PC-3 (cell line): Measurements from ENCODE around the gene KCNIP4. TPM values are rescaled to one million over a fixed set of nuclear protein-coding genes. Genes with fewer than 3 reads are reported as not detected.

Source experiments
- ATAC-seq: fragments of 200-7000 bp; cut with Tn5 transposase; 2 replicates; pipeline ENCODE4 v1.9.1; 2020; ENCODE audit warnings: mild to moderate bottlenecking, moderate library complexity
- BruUV-seq: library from RNA; stranded (reverse); fragments of 400-500 nt; replicated peaks from 2 replicates; lab custom pipeline; 2021; lab: Mats Ljungman, UMichigan
- CTCF ChIA-PET: fragments of 300-600 bp; sonication (Branson Sonifier 250); formaldehyde crosslinking; loops from one replicate; lab custom pipeline; 2022; ENCODE audit warnings: antibody characterized with exemption; lab: Charles Lee
- POLR2A ChIA-PET: fragments of 300-600 bp; sonication (Branson Sonifier 250); formaldehyde crosslinking; loops from one replicate; lab custom pipeline; 2022; ENCODE audit warnings: antibody characterized with exemption; ENCODE audit not compliant: unreplicated experiment; lab: Charles Lee
- DNase-seq: peaks from one replicate; pipeline ENCODE4 v3.0.0-alpha.2; 2015
- H2AFZ ChIP-seq: fragments of 300-600 bp; sonication (generic); 2 replicates; pipeline ENCODE4 v1.6.0; 2016; ENCODE audit warnings: antibody characterized with exemption, low read length
- H3F3A ChIP-seq: fragments of 300-600 bp; sonication (generic); one replicate; pipeline ENCODE4 v1.6.0; 2017; ENCODE audit warnings: antibody characterized with exemption, low read length, control low read depth, mild to moderate bottlenecking; ENCODE audit not compliant: unreplicated experiment
- H3K27ac ChIP-seq: fragments of 300-600 bp; sonication (generic); 2 replicates; pipeline ENCODE4 v1.5.1; 2016; ENCODE audit warnings: mild to moderate bottlenecking, low read length
- H3K27me3 ChIP-seq: fragments of 300-600 bp; sonication (generic); 2 replicates; pipeline ENCODE4 v1.6.1; 2016; ENCODE audit warnings: low read length, mixed read lengths
- H3K36me3 ChIP-seq: fragments of 300-600 bp; sonication (generic); 2 replicates; pipeline ENCODE4 v1.6.1; 2016; ENCODE audit warnings: low read depth, mixed run types, low read length, mixed read lengths
- H3K4me1 ChIP-seq: fragments of 300-600 bp; sonication (generic); 2 replicates; pipeline ENCODE4 v1.5.1; 2016; ENCODE audit warnings: low read length; ENCODE audit not compliant: insufficient read depth
- H3K4me2 ChIP-seq: fragments of 300-600 bp; sonication (generic); 2 replicates; pipeline ENCODE4 v1.6.0; 2016; ENCODE audit warnings: low read length
- H3K4me3 ChIP-seq: fragments of 300-600 bp; sonication (generic); 2 replicates; pipeline ENCODE4 v1.5.1; 2016; ENCODE audit warnings: mild to moderate bottlenecking, low read length, mixed read lengths
- H3K79me2 ChIP-seq: fragments of 300-600 bp; sonication (generic); 2 replicates; pipeline ENCODE4 v1.6.1; 2017; ENCODE audit warnings: low read length, mixed read lengths
- H3K9ac ChIP-seq: fragments of 300-600 bp; sonication (generic); 2 replicates; pipeline ENCODE4 v1.6.0; 2016; ENCODE audit warnings: mild to moderate bottlenecking, low read length
- H3K9me2 ChIP-seq: fragments of 300-600 bp; sonication (generic); replicated peaks from 2 replicates; pipeline ENCODE4 v1.6.1; 2016; ENCODE audit warnings: mixed run types, low read length, mixed read lengths
- H3K9me3 ChIP-seq: fragments of 300-600 bp; sonication (generic); 2 replicates; pipeline ENCODE4 v1.6.1; 2016; ENCODE audit warnings: low read length, mixed read lengths
- H4K20me1 ChIP-seq: fragments of 300-600 bp; sonication (generic); 2 replicates; pipeline ENCODE4 v1.6.1; 2016; ENCODE audit warnings: low read length, mixed read lengths
- CTCF ChIP-seq: fragments of 300-600 bp; sonication (generic); conservative IDR thresholded peaks from 2 replicates; pipeline ENCODE4 v1.5.1; 2017; ENCODE audit warnings: antibody characterized with exemption, low read depth, mild to moderate bottlenecking, low read length
- EZH2 ChIP-seq: fragments of 300-600 bp; sonication (generic); IDR thresholded peaks from one replicate; pipeline ENCODE4 v1.6.1; 2017; ENCODE audit warnings: antibody characterized with exemption, mild to moderate bottlenecking, low read length; ENCODE audit not compliant: unreplicated experiment
- EZH2phosphoT487 ChIP-seq: fragments of 300-600 bp; sonication (generic); IDR thresholded peaks from 2 replicates; pipeline ENCODE4 v1.6.1; 2018; ENCODE audit warnings: mild to moderate bottlenecking, antibody characterized with exemption, low read length, borderline replicate concordance
- intact Hi-C: fragments of 100-400 bp; cut with micrococcal nuclease; formaldehyde crosslinking; loops from 2 replicates; pipeline ENCODE4 v1.9.0; 2023
- total RNA-seq: library from RNA; depleted of rRNA; stranded (reverse); fragments of >200 nt; gene quantifications from 2 replicates; pipeline ENCODE4 v1.2.3, GENCODE V29; 2014

Gene KCNIP4
- total RNA-seq, 1 experiment from 2014 or later, result not detected

DNA sequence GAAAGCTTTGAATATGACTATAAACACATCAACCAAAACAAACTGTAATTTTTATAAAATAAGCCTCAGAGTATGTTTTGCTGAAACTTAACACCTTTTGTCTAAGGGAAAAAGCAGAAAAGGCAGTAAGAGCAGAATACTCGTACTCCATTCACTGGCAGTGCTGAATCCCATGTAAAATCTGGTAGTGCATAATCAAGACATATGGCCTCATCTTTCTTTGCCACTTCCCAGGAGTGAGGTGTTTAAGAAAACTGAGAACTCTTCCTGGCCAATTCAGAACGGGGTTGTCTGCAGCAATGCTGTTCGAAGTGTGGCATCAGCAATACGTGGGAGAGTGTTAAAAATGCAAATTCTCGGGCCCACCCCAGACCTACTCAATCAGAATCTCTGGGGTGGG lies 946.3 kb downstream of the KCNIP4 start:
- Histone ChIP-seq H3K4me1 (no peaks in the 10 kb centered on the region), H3K27ac (no peak overlapping the region), H3F3A (no peaks in the 10 kb centered on the region), H3K4me2 (no peak overlapping the region), H4K20me1 (no peaks in the 10 kb centered on the region), H3K9ac (no peak overlapping the region), H3K27me3 (peaks cover 11% of the 10 kb centered on the region), H3K36me3 (no peaks in the 10 kb centered on the region), H3K9me2 (no peaks in the 10 kb centered on the region), H3K9me3 (no peaks in the 10 kb centered on the region), H3K4me3 (no peak overlapping the region), H3K79me2 (no peaks in the 10 kb centered on the region), H2AFZ (no peak overlapping the region)
- DNase-seq (no peak), ATAC-seq (no peak)
- ChIA-PET CTCF (no interaction called here), POLR2A (no interaction called here)
- intact Hi-C loops, result no loop called here
- no TSS peak for BruUV-seq
- no peak for TF ChIP-seq EZH2
- no peak for TF ChIP-seq EZH2phosphoT487
- no peak for TF ChIP-seq CTCF

DNA sequence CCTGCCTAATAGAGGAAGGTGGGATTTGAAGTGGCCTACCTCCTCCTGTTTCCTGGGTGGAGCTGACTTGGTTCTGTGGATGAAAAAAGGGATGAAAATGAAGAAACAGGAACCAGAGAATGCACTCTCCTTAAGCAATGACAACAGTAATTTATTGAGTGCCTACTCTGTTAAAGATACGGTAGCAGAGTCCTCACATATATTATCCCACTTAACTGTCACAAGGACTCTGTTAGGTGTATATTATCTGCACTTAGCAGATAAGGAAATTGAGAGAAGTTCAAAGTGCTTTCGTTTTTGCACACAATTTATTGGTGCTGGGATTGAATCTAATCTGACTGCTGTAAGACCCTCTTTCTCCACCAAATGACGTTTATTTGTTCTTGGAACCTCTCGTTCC lies 947.1 kb downstream of the KCNIP4 start:
- no peak overlapping the region for H3K27ac ChIP-seq
- H3K9me2 ChIP-seq, result no peaks in the 10 kb centered on the region
- no peaks in the 10 kb centered on the region for H4K20me1 ChIP-seq
- no peak for TF ChIP-seq EZH2
- TF ChIP-seq EZH2phosphoT487, result no peak
- TF ChIP-seq CTCF, result no peak
- POLR2A ChIA-PET, result no interaction called here
- H2AFZ ChIP-seq, result no peak overlapping the region
- CTCF ChIA-PET, result no interaction called here
- no peak overlapping the region for H3K9ac ChIP-seq
- H3K9me3 ChIP-seq, result no peaks in the 10 kb centered on the region
- BruUV-seq, result no TSS peak
- no peak for ATAC-seq
- no peak overlapping the region for H3K4me2 ChIP-seq
- H3K4me1 ChIP-seq, result no peaks in the 10 kb centered on the region
- H3K27me3 ChIP-seq, result peaks cover 16% of the 10 kb centered on the region
- H3K79me2 ChIP-seq, result no peaks in the 10 kb centered on the region
- no peak for DNase-seq
- H3K4me3 ChIP-seq, result no peak overlapping the region
- H3K36me3 ChIP-seq, result no peaks in the 10 kb centered on the region
- intact Hi-C loops, result no loop called here
- no peaks in the 10 kb centered on the region for H3F3A ChIP-seq

- no TSS peak for BruUV-seq
These were observed 950.7 kb downstream of the KCNIP4 start for GRCh38 chr4:20997886-20998285.

More at GRCh38 chr4:20997886-20998285, 950.7 kb downstream of the KCNIP4 start:
- no peak for TF ChIP-seq CTCF
- no peaks in the 10 kb centered on the region for H3K4me1 ChIP-seq
- DNase-seq (no peak), ATAC-seq (no peak)
- no peaks in the 10 kb centered on the region for H4K20me1 ChIP-seq
- no peak overlapping the region for H2AFZ ChIP-seq
- H3K9ac ChIP-seq, result no peak overlapping the region
- no peaks in the 10 kb centered on the region for H3K9me2 ChIP-seq
- H3K4me3 ChIP-seq, result no peak overlapping the region
- no peaks in the 10 kb centered on the region for H3F3A ChIP-seq
- no peak overlapping the region for H3K27ac ChIP-seq
- peaks cover 22% of the 10 kb centered on the region; the same call in 1 of the 2 replicates for H3K27me3 ChIP-seq
- CTCF ChIA-PET, result no interaction called here
- intact Hi-C loops, result no loop called here
- no peaks in the 10 kb centered on the region for H3K36me3 ChIP-seq
- no peaks in the 10 kb centered on the region for H3K79me2 ChIP-seq
- H3K4me2 ChIP-seq, result no peak overlapping the region
- POLR2A ChIA-PET, result no interaction called here
- no peaks in the 10 kb centered on the region for H3K9me3 ChIP-seq
